Lung (tissue), 12 donors: Measurements from ENCODE around the gene SLC8A1. TPM values are rescaled to one million over a fixed set of nuclear protein-coding genes. Genes with fewer than 3 reads are reported as not detected.

Experiments
- ATAC-seq: fragments of 200-7000 bp; cut with Tn5 transposase; one replicate; pipeline ENCODE4 v1.9.1; 2020; ENCODE audit warnings: moderate number of reproducible peaks; ENCODE audit not compliant: insufficient read depth, low FRiP score
- DNase-seq, 3 donors: peaks; one replicate each; pipeline ENCODE4 v3.0.0-alpha.2; 2013 to 2017
- H3K27ac ChIP-seq, 2 donors: one replicate each; pipeline ENCODE4 v1.5.1; 2013; ENCODE audit warnings: mild to moderate bottlenecking in 2 of 2, moderate library complexity in 2 of 2, control low read depth in 1 of 2, inconsistent platforms in 1 of 2, low read depth in 1 of 2, low read length in 1 of 2
- H3K27me3 ChIP-seq, 3 donors: one replicate each; pipeline ENCODE4 v1.5.1; 2013; ENCODE audit warnings: low read length in 2 of 3; ENCODE audit not compliant: control insufficient read depth in 3 of 3, insufficient read depth in 3 of 3
- H3K36me3 ChIP-seq, 4 donors: one replicate each; pipeline ENCODE4 v1.5.1; 2013; ENCODE audit warnings: low read length in 4 of 4, mild to moderate bottlenecking in 1 of 4, moderate library complexity in 1 of 4; ENCODE audit not compliant: control insufficient read depth in 4 of 4, insufficient read depth in 4 of 4
- H3K4me1 ChIP-seq, 5 donors: one replicate each; pipeline ENCODE4 v1.5.1; 2013; ENCODE audit warnings: low read length in 5 of 5, mild to moderate bottlenecking in 2 of 5, moderate library complexity in 1 of 5; ENCODE audit not compliant: control insufficient read depth in 5 of 5, insufficient read depth in 5 of 5
- H3K4me3 ChIP-seq: one replicate; pipeline ENCODE4 v1.5.1; 2013; ENCODE audit warnings: mild to moderate bottlenecking, control low read depth, moderate library complexity
- H3K9ac ChIP-seq, 2 donors: one replicate each; pipeline ENCODE4 v1.5.1; 2013; ENCODE audit warnings: low read length in 2 of 2, control low read depth in 1 of 2; ENCODE audit not compliant: insufficient read depth in 1 of 2
- H3K9me3 ChIP-seq, 4 donors: one replicate each; pipeline ENCODE4 v1.5.1; 2013; ENCODE audit warnings: low read length in 3 of 4, mild to moderate bottlenecking in 1 of 4, moderate library complexity in 1 of 4; ENCODE audit not compliant: control insufficient read depth in 4 of 4, insufficient read depth in 3 of 4
- CTCF ChIP-seq: IDR thresholded peaks from 2 replicates; pipeline ENCODE4 v1.5.1; 2012; ENCODE audit warnings: mild to moderate bottlenecking; ENCODE audit errors: control extremely low read depth, extremely low read depth
- WGBS, 2 donors: extraction: QIAGEN DNeasy Blood & Tissue Kit; methylation state at CpG; one replicate each; pipeline ENCODE4 v1.1.7; 2013; 5-methylcytosine and 5-hydroxymethylcytosine counted together
- polyA plus RNA-seq, 2 donors: library from polyadenylated mRNA; stranded (reverse); fragments of 200-250 nt; gene quantifications; one replicate each; pipeline ENCODE4 v1.2.1, GENCODE V29; 2013
- total RNA-seq, 2 donors: library from RNA; depleted of rRNA in 1 of 2; stranded (reverse); fragments of >200 nt in 1 of 2; gene quantifications; one replicate each; pipeline ENCODE4 v1.2.1, GENCODE V29; 2014 to 2021
- donor health status: control.
- donor health status: control.
- donor health status: Bipolar disorder and iron deficiency.
- donor health status: healthy.
- donor health status: DM: yes; HTN: yes; CAD: no.

SLC8A1 gene
- total and polyA plus RNA-seq, 4 donors: 1.2 to 34.7 (median 18.4) TPM

- Histone ChIP-seq H3K27ac (no peak overlapping the region), H3K9ac (no peak overlapping the region), H3K4me3 (no peak overlapping the region), H3K27me3 (no peaks in the 10 kb centered on the region), H3K36me3 (peaks cover 0 to 2% (median 0%) of the 10 kb centered on the region in 4 donors), H3K4me1 (no peaks in the 10 kb centered on the region), H3K9me3 (no peaks in the 10 kb centered on the region)
- WGBS, 2 donors: 80 to 92% methylated on average over 4 of the region's 4 CpGs
- DNase-seq (no peak), ATAC-seq (no peak)
- no peak for TF ChIP-seq CTCF
Observed at GRCh38 chr2:40150266-40150665, 301.6 kb downstream of the SLC8A1 start.

- TF ChIP-seq CTCF: no peak
- Histone ChIP-seq H3K4me1 (no peaks in the 10 kb centered on the region), H3K27me3 (no peaks in the 10 kb centered on the region), H3K4me3 (no peak overlapping the region), H3K36me3 (peaks cover 0 to 2% (median 0%) of the 10 kb centered on the region in 4 donors), H3K9me3 (no peaks in the 10 kb centered on the region), H3K27ac (no peak overlapping the region), H3K9ac (no peak overlapping the region)
- DNase-seq: no peak
- ATAC-seq: no peak
- 50 to 70% methylated on average over 6 of the region's 6 CpGs for WGBS, 2 donors
Observed at GRCh38 chr2:40148334-40148733, 303.6 kb downstream of the SLC8A1 start.

GRCh38 chr2:40147360-40147759 is 304.5 kb downstream of the SLC8A1 start:
- H3K27ac ChIP-seq: no peak overlapping the region
- ATAC-seq (no peak), DNase-seq (no peak)
- TF ChIP-seq CTCF: no peak
- no peaks in the 10 kb centered on the region for H3K9me3 ChIP-seq
- no peaks in the 10 kb centered on the region for H3K27me3 ChIP-seq
- H3K4me3 ChIP-seq: no peak overlapping the region
- H3K4me1 ChIP-seq: no peaks in the 10 kb centered on the region
- peaks cover 0 to 2% (median 0%) of the 10 kb centered on the region in 4 donors for H3K36me3 ChIP-seq
- no peak overlapping the region for H3K9ac ChIP-seq
- WGBS, 2 donors: 48 to 66% methylated on average over 2 of the region's 2 CpGs

- no peak overlapping the region for H3K27ac ChIP-seq
- H3K27me3 ChIP-seq: no peaks in the 10 kb centered on the region
- H3K36me3 ChIP-seq: peaks cover 0 to 2% (median 0%) of the 10 kb centered on the region in 4 donors
- H3K9ac ChIP-seq: no peak overlapping the region
- no peak overlapping the region for H3K4me3 ChIP-seq
- ATAC-seq (no peak), DNase-seq (no peak)
- no peaks in the 10 kb centered on the region for H3K4me1 ChIP-seq
- no peaks in the 10 kb centered on the region for H3K9me3 ChIP-seq
- TF ChIP-seq CTCF: no peak
Observed at GRCh38 chr2:40144022-40144421, 307.9 kb downstream of the SLC8A1 start.
